SK-N-SH (cell line): ENCODE data around the gene E4F1. TPM values are rescaled to one million over a fixed set of nuclear protein-coding genes. Genes with fewer than 3 reads are reported as not detected.

Experiments
- CTCF ChIA-PET: fragments of 300-600, 350-600 bp; formaldehyde crosslinking; extraction: SDS; loops from one replicate; lab custom pipeline; 2021; lab: Yijun Ruan, JAX
- POLR2A ChIA-PET: fragments of 350-600 bp; sonication (Branson Sonifier 250); formaldehyde crosslinking; extraction: SDS; loops from one replicate; lab custom pipeline; 2020; ENCODE audit warnings: antibody characterized with exemption, inconsistent platforms; lab: Yijun Ruan, JAX
- DNase-seq: peaks from one replicate; pipeline ENCODE4 v3.0.0; 2012
- H2AFZ ChIP-seq: fragments of 200-600 bp; sonication (generic); 2 replicates; pipeline ENCODE4 v1.8.1; 2016; ENCODE audit warnings: antibody characterized with exemption, mild to moderate bottlenecking, low read depth
- H3F3A ChIP-seq: fragments of 200-600 bp; sonication (generic); replicated peaks from 2 replicates; pipeline ENCODE3; 2016; ENCODE audit warnings: antibody characterized with exemption, mild to moderate bottlenecking; ENCODE audit not compliant: insufficient read depth
- H3K27ac ChIP-seq, 2 experiments: fragments of 200-500 bp in 1 of 2; fragments of 200-600 bp in 1 of 2; sonication (Bioruptor generic) in 1 of 2; sonication (generic), shearing (Covaris generic) in 1 of 2; 2 replicates each; pipeline versions ENCODE4 v1.5.1 to v1.6.1; 2014 to 2016; ENCODE audit warnings: low read depth in 2 of 2, inconsistent platforms in 1 of 2, low read length in 1 of 2, mild to moderate bottlenecking in 1 of 2, mixed read lengths in 1 of 2
- H3K27me3 ChIP-seq: fragments of 200-600 bp; sonication (generic), shearing (Covaris generic); 2 replicates; pipeline ENCODE4 v1.6.1; 2016; ENCODE audit warnings: mixed run types; ENCODE audit not compliant: insufficient read depth
- H3K36me3 ChIP-seq, 2 experiments: fragments of 200-500 bp in 1 of 2; fragments of 200-600 bp in 1 of 2; sonication (Bioruptor generic) in 1 of 2; sonication (generic) in 1 of 2; replicated peaks in 1 of 2; 2 replicates each; pipeline versions ENCODE3 to v1.5.1; 2014 to 2016; ENCODE audit warnings: low read length in 1 of 2, mild to moderate bottlenecking in 1 of 2; ENCODE audit not compliant: insufficient read depth in 2 of 2, control insufficient read depth in 1 of 2
- H3K4me1 ChIP-seq, 2 experiments: fragments of 200-500 bp in 1 of 2; fragments of 200-600 bp in 1 of 2; sonication (Bioruptor generic) in 1 of 2; sonication (generic), shearing (Covaris generic) in 1 of 2; 2 replicates each; pipeline versions ENCODE4 v1.5.1 to v1.6.1; 2014 to 2016; ENCODE audit warnings: low read depth in 1 of 2, low read length in 1 of 2, mixed run types in 1 of 2; ENCODE audit not compliant: insufficient read depth in 2 of 2, control insufficient read depth in 1 of 2
- H3K4me2 ChIP-seq: fragments of 200-600 bp; sonication (generic), shearing (Covaris generic); 2 replicates; pipeline ENCODE4 v1.6.1; 2017; ENCODE audit warnings: mixed run types
- H3K4me3 ChIP-seq, 2 experiments: fragments of 200-500 bp in 1 of 2; fragments of 200-600 bp in 1 of 2; sonication (Bioruptor generic) in 1 of 2; sonication (generic), shearing (Covaris generic) in 1 of 2; 2 replicates each; pipeline versions ENCODE4 v1.5.1 to v1.8.1; 2014 to 2016; ENCODE audit warnings: low read depth in 2 of 2, inconsistent platforms in 1 of 2, low read length in 1 of 2, mild to moderate bottlenecking in 1 of 2, mixed read lengths in 1 of 2, moderate library complexity in 1 of 2
- H3K79me2 ChIP-seq: fragments of 200-600 bp; sonication (generic); 2 replicates; pipeline ENCODE4 v1.8.1; 2017; ENCODE audit warnings: mild to moderate bottlenecking; ENCODE audit not compliant: insufficient read depth
- H3K9ac ChIP-seq: fragments of 200-600 bp; sonication (generic); 2 replicates; pipeline ENCODE4 v1.6.1; 2017; ENCODE audit warnings: mixed run types
- H3K9me2 ChIP-seq: fragments of 200-600 bp; sonication (generic); 2 replicates; pipeline ENCODE4 v1.6.1; 2017; ENCODE audit warnings: mixed run types
- H3K9me3 ChIP-seq: fragments of 200-600 bp; sonication (generic); 2 replicates; pipeline ENCODE4 v1.6.1; 2017; ENCODE audit warnings: mixed run types, mild to moderate bottlenecking, moderate library complexity
- H4K20me1 ChIP-seq: fragments of 200-600 bp; sonication (generic); 2 replicates; pipeline ENCODE4 v1.6.1; 2017; ENCODE audit warnings: mild to moderate bottlenecking, mixed run types; ENCODE audit not compliant: insufficient read depth
- EP300 ChIP-seq, 2 experiments: IDR thresholded peaks; 2 replicates each; pipeline versions ENCODE4 v1.4.0 to v1.6.1; 2012; ENCODE audit warnings: borderline replicate concordance in 1 of 2, low read depth in 1 of 2, low read length in 1 of 2
- MAX ChIP-seq: IDR thresholded peaks from 2 replicates; pipeline ENCODE4 v1.4.0; 2012; ENCODE audit warnings: low read depth
- MXI1 ChIP-seq: IDR thresholded peaks from 2 replicates; pipeline ENCODE4 v1.6.1; 2012; ENCODE audit warnings: mild to moderate bottlenecking, low read depth, low read length, improper control_type of control experiment
- NFIC ChIP-seq: IDR thresholded peaks from 2 replicates; pipeline ENCODE4 v1.4.0; 2012; ENCODE audit warnings: borderline replicate concordance
- NRF1 ChIP-seq: IDR thresholded peaks from 2 replicates; pipeline ENCODE4 v1.6.1; 2012; ENCODE audit warnings: low read depth, mild to moderate bottlenecking, low read length
- PBX3 ChIP-seq: IDR thresholded peaks from 2 replicates; pipeline ENCODE4; 2012
- RAD21 ChIP-seq: IDR thresholded peaks from 2 replicates; pipeline ENCODE4 v1.6.1; 2012; ENCODE audit warnings: mild to moderate bottlenecking, low read length
- REST ChIP-seq: IDR thresholded peaks from 2 replicates; pipeline ENCODE4 v1.6.1; 2012; ENCODE audit warnings: mild to moderate bottlenecking, low read depth, low read length, moderate library complexity
- RFX5 ChIP-seq: IDR thresholded peaks from 2 replicates; pipeline ENCODE4 v1.6.1; 2012; ENCODE audit warnings: mild to moderate bottlenecking, improper control_type of control experiment, low read length
- RXRA ChIP-seq: IDR thresholded peaks from 2 replicates; pipeline ENCODE4 v1.4.0; 2012; ENCODE audit warnings: low read depth, mild to moderate bottlenecking, borderline replicate concordance
- SMC3 ChIP-seq: IDR thresholded peaks from 2 replicates; pipeline ENCODE4 v1.6.1; 2012; ENCODE audit warnings: low read depth, low read length, improper control_type of control experiment
- USF1 ChIP-seq: IDR thresholded peaks from 2 replicates; pipeline ENCODE4 v1.4.0; 2012; ENCODE audit warnings: low read depth, borderline replicate concordance
- YY1 ChIP-seq: IDR thresholded peaks from 2 replicates; pipeline ENCODE4 v1.4.0; 2012; ENCODE audit warnings: low read depth, mild to moderate bottlenecking
- ZBTB33 ChIP-seq: IDR thresholded peaks from 2 replicates; pipeline ENCODE4 v1.4.0; 2012; ENCODE audit warnings: low read depth, borderline replicate concordance
- WGBS: methylation state at CpG from one replicate; pipeline ENCODE4 v1.1.6; 2017; ENCODE audit warnings: low lambda C conversion rate; 5-methylcytosine and 5-hydroxymethylcytosine counted together
- polyA plus RNA-seq, 3 experiments: library from polyadenylated mRNA; depleted of rRNA; stranded (reverse); fragments of >200 nt; gene quantifications; 2 replicates each; pipeline ENCODE4 v1.2.3, GENCODE V29; 2012

Gene E4F1
- polyA plus RNA-seq, 1 of the 3 experiments (the other 2 are of a cell fraction), result 33.0 TPM

GRCh38 chr16:2273484-2273883, 50.1 kb downstream of the E4F1 start:
- Histone ChIP-seq H3K36me3 (no peaks in the 10 kb centered on the region), H3K9me3 (no peaks in the 10 kb centered on the region), H3K4me3 (no peak overlapping the region), H3K27ac (no peak overlapping the region), H3K27me3 (no peaks in the 10 kb centered on the region), H3K79me2 (peaks cover 32% of the 10 kb centered on the region), H3K4me1 (peaks cover 5 to 15% of the 10 kb centered on the region in 2 experiments; a peak in 2 of 4 replicates), H3K4me2 (no peak overlapping the region), H3F3A (peaks cover 4% of the 10 kb centered on the region), H2AFZ (no peak overlapping the region), H3K9ac (no peak overlapping the region), H4K20me1 (peaks cover 10% of the 10 kb centered on the region; the same call in 1 of the 2 replicates), H3K9me2 (no peaks in the 10 kb centered on the region)
- CTCF ChIA-PET, result no interaction called here
- DNase-seq, result no peak
- WGBS, result no CpG with 5 or more reads among the region's 16 CpGs
- POLR2A ChIA-PET, result interaction anchor here (0.7 kb wide), 1 partner anchor 62 kb away, joined by 4 read pairs; no protein-coding TSS in a partner anchor
- TF ChIP-seq YY1, result no peak
- no peak for TF ChIP-seq REST
- TF ChIP-seq NFIC, result no peak
- no peak for TF ChIP-seq MAX

GRCh38 chr16:2273931-2274330, 50.5 kb downstream of the E4F1 start:
- no peaks in the 10 kb centered on the region for H3K36me3 ChIP-seq
- no peak overlapping the region for H3K4me2 ChIP-seq
- POLR2A ChIA-PET, result interaction anchor here (0.6 kb wide), 1 partner anchor 232 kb away, joined by 3 read pairs; no protein-coding TSS in a partner anchor
- no peak overlapping the region for H3K9ac ChIP-seq
- DNase-seq, result no peak
- no peak overlapping the region for H3K27ac ChIP-seq
- H3K27me3 ChIP-seq, result no peaks in the 10 kb centered on the region
- no peak overlapping the region for H3K4me3 ChIP-seq
- H3K4me1 ChIP-seq, result peaks cover 5 to 15% of the 10 kb centered on the region in 2 experiments; a peak in 2 of 4 replicates
- peaks cover 10% of the 10 kb centered on the region; the same call in 1 of the 2 replicates for H4K20me1 ChIP-seq
- peaks cover 4% of the 10 kb centered on the region for H3F3A ChIP-seq
- no peaks in the 10 kb centered on the region for H3K9me2 ChIP-seq
- 94% methylated on average over 6 of the region's 10 CpGs for WGBS
- H3K79me2 ChIP-seq, result peaks cover 27% of the 10 kb centered on the region
- no peak overlapping the region for H2AFZ ChIP-seq
- H3K9me3 ChIP-seq, result no peaks in the 10 kb centered on the region
- CTCF ChIA-PET, result interaction anchor here (1.3 kb wide), 1 partner anchor 64 kb away, joined by 3 read pairs; no protein-coding TSS in a partner anchor
- TF ChIP-seq PBX3, result no peak
- no peak for TF ChIP-seq USF1
- no peak for TF ChIP-seq MXI1
- TF ChIP-seq RXRA, result no peak
- TF ChIP-seq NRF1, result no peak
- no peak for TF ChIP-seq RFX5
- no peak for TF ChIP-seq EP300 (IDR thresholded peaks at IDR 0.05; ENCODE audit: borderline replicate concordance in 1 of 2, low read depth in 1 of 2, low read length in 1 of 2)
- TF ChIP-seq RAD21, result no peak
- TF ChIP-seq ZBTB33, result no peak
- TF ChIP-seq REST, result no peak
- TF ChIP-seq SMC3, result no peak
